Forelimb muscle (tissue), 1 donor: ENCODE data around the gene OR13C5. TPM values are rescaled to one million over a fixed set of nuclear protein-coding genes. Genes with fewer than 3 reads are reported as not detected.
"Not testable (repeated sequence)": the region's sequence is repeated elsewhere in the genome, so short reads cannot be mapped to it uniquely, and the experiment has no call there.

Experiments used
- DNase-seq: peaks from one replicate; pipeline ENCODE4 v3.0.0-alpha.2; 2013; ENCODE audit warnings: low read depth
- polyA plus RNA-seq: library from polyadenylated mRNA; unstranded; fragments of 120-200 nt; gene quantifications from one replicate; pipeline ENCODE4 v1.2.1, GENCODE V29; 2013; ENCODE audit not compliant: insufficient read length

Gene OR13C5, protein sequence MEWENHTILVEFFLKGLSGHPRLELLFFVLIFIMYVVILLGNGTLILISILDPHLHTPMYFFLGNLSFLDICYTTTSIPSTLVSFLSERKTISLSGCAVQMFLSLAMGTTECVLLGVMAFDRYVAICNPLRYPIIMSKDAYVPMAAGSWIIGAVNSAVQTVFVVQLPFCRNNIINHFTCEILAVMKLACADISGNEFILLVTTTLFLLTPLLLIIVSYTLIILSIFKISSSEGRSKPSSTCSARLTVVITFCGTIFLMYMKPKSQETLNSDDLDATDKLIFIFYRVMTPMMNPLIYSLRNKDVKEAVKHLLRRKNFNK
- polyA plus RNA-seq, result not detected

DNA sequence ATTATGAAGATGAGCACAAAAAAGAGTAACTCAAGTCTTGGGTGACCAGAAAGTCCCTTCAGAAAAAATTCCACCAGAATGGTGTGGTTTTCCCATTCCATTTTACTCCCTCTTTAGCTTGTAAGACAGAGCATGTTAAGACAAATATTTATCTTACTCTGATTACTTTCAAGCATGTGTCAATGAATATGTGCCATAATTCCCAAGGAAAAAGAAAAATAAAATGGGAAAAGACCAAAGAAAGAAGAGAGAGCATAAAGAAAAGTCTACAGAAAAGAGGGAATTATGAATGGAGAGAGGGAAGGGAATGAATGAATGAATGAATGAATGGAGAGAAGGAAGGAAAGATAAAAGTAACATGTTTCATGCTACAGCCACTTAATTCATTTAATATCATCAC, at the start of gene OR13C5:
TSS of gene OR13C5 (minus strand) at position 101 of the 400 bp plus-strand sequence. CDS start at position 101, 0 bp downstream.
- DNase-seq, result not testable (repeated sequence)

DNA sequence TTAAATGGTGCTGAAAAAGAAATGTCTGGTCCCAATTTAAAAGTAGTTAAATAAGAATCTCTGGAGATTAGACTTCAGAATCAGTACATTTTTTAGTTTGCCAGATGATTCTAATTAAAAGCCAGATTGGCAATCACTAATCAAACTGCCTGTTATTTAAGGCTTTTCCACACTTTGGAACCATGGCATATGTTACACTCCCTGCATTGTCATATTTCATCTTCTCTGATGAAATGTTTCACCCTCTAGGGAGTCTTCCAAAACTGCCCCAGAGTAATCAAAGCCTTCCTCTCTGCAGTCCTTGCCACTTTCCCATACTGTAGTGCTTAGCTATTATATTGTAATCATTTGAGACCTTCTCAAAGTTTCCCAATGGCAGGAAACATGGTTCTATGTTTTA, 36.2 kb upstream of the OR13C5 start:
- no peak for DNase-seq

DNA sequence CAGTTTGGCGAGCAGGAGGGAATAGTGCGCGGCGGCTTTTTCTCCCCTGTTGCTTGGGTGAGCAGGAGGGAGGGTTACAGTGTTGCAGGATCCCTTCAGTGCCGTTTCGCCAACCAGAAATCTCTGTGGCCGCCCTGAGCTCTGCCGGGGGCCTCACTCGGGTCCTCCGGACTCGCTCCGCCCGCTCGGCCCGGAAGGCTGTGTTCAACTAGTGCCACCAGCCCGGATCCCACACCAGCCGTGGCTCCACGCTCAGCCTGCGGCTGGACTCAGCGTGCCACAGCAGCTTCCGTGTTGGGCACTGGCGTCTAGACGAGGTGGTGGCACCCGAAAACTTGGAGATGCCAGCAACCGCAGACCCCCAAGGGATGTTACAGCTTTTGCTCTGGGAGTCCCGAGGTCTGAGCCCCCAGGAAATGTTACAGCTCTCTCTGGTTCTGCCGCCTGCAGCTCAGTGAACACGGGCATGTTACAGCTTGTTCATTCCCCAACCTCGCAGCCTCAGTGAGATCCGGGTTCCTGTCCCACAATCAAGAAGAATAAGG, 34.8 kb upstream of the OR13C5 start:
- DNase-seq, result no peak

DNA sequence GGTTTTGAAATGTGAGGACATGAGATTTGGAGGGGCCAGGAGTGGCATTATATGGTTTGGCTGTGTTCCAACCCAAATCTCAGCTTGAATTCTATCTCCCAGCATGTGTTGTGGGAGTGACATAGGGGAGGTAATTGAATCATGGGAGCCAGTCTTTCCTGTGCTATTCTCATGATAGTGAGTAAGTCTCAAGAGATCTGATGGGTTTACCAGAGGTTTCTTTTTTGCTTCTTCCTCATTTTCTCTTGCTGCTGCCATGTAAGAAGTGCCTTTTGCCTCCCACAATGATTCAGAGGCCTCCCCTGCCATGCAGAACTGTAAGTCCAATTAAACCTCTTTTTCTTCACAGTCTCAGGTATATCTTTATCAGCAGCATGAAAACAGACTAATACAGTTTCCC, 26.8 kb upstream of the OR13C5 start:
- not testable (repeated sequence) for DNase-seq

DNA sequence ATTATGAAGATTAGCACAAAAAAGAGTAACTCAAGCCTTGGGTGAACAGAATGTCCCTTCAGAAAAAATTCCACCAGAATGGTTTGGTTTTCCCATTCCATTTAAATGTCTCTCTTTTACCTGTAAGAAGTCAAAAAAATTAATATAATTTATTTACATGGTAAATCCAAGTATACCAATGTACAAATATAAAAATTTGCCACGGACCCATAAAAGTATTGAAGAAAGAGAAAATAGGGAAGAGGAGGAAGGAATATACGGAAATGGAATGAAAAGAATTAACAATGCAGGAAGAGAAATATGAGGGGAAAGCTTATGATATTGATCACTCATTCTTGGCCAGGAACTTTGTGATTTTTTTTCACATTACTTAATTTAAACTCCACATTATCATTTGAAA, 18.9 kb upstream of the OR13C5 start, which contains the start of gene OR13C9:
TSS of gene OR13C9 (minus strand) at position 101 of the 400 bp plus-strand sequence. CDS start at position 101, 0 bp downstream.
- no peak for DNase-seq

DNA sequence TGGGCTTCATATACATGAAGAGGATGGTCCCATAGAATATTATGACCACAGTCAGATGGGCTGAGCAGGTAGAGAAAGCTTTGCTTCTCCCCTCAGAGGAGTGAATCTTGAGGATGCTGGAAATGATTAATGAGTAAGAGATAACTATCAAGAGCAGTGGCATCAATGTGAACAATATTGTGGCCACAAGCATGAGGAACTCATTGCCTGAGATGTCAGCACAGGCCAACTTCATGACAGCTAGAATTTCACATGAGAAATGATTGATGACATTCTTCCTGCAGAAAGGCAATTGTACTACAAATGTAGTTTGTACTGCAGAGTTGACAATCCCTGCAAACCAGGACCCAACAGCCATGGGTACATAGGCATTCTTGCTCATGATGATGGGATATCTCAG, 18.2 kb upstream of the OR13C5 start:
- no peak for DNase-seq

DNA sequence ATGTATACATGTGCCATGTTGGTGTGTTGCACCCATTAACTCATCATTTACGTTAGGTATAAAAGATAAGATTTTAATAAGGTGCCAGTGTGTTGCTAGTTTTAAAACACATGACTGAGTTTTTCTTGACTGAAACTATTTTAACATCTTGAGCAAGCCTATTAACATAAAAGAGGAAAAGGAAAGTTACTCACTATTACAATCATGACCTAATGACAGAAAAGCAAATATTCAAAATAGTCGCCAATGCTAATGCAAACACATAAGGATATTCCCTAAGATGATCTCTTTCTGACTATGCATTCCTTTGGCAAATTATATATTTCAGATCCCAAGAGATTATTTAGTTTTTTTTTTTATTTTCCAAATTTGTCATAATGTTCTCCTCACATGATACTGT, 12.0 kb upstream of the OR13C5 start:
- no peak for DNase-seq

DNA sequence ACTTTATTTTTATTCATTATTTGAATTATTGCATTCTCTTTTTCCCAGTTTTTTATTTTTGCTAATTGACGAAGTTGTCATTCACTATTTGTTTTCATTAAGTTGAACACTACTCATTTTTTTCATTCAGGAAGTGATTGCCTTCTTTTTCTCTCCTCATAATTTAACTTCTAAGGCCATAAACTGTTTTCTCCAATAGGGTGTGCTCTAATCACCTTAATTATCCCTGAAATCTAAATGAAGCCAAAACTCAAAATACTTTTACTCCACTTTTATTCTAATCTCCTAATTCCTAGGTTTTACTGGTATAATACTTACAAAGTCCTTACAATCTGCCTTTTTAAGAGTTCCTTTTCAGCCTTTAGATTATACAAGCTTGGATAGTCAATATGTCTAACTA, 9.1 kb upstream of the OR13C5 start:
- DNase-seq, result no peak

DNA sequence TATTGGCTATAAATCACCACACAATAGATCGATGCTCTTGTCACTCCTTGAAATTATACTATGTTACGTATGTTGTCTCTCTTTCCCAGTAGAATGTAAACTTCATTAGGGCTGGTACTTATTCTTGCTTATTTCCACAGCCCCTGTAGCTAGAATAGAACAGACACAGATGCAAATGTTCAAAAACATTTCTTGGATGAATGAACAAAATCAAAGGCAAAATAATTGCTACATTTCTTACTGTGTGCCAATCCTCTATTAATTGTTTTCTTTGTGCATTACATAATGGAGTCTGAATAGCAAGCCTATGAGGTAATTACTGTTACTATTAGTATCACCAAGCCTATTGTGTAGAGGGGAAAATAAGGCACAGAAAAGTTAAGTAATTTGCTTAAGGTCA, 6.9 kb upstream of the OR13C5 start:
- DNase-seq, result no peak

DNA sequence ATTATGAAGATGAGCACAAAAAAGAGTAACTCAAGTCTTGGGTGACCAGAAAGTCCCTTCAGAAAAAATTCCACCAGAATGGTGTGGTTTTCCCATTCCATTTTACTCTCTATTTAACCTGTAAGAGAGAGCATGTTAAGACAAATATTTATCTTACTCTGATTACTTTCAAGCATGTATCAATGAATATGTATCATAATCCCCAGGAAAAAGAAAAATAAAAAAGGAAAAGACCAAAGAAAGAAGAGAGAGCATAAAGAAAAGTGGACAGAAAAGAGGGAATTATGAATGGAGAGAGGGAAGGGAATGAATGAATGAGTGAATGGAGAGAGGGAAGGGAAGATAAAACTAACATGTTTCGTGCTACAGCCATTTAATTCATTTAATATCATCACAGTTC, 6.3 kb upstream of the OR13C5 start, which contains the start of gene OR13C2:
TSS of gene OR13C2 (minus strand) at position 101 of the 400 bp plus-strand sequence. CDS start at position 101, 0 bp downstream.
- not testable (repeated sequence) for DNase-seq

DNA sequence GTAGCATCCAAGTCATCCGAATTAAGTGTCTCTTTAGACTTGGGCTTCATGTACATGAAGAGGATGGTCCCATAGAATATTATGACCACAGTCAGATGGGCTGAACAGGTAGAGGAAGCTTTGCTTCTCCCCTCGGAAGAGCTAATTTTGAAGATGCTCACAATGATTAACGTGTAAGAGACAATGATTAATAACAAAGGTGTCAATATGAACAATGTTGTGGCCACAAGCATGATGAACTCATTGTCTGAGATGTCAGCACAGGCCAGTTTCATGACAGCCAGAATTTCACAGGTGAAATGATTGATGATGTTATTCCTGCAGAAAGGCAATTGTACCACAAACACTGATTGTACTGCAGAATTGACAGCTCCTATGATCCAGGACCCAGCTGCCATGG, 5.6 kb upstream of the OR13C5 start:
- DNase-seq, result no peak

DNA sequence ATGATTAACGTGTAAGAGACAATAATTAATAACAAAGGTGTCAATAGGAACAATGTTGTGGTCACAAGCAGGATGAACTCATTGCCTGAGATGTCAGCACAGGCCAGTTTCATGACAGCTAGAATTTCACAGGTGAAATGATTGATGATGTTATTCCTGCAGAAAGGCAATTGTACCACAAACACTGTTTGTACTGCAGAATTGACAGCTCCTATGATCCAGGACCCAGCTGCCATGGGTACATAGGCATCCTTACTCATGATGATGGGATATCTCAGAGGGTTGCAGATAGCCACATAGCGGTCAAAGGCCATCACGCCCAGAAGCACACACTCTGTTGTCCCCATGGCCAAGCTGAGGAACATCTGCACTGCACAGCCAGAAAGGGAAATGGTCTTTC, 464 bp downstream of the OR13C5 start:
- DNase-seq, result not testable (repeated sequence)

DNA sequence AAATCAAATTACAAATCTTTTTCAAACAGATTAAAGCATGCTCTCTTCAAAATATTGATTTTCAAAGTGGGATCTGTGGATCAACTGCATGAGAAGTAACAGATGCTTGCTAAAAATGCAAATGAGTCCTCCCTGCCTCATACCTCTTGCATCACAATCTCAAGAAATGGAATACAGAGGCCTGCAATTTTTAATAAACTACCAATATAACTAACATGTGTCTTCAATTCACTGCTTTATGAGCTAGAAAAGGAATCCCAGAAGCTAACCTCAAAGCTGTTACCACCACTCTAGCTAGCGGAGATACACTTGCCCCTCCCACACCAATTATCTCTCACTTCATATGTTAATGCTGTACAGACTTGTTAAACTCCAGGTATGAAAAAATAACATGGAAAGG, 9.6 kb downstream of the OR13C5 start:
- DNase-seq, result no peak

DNA sequence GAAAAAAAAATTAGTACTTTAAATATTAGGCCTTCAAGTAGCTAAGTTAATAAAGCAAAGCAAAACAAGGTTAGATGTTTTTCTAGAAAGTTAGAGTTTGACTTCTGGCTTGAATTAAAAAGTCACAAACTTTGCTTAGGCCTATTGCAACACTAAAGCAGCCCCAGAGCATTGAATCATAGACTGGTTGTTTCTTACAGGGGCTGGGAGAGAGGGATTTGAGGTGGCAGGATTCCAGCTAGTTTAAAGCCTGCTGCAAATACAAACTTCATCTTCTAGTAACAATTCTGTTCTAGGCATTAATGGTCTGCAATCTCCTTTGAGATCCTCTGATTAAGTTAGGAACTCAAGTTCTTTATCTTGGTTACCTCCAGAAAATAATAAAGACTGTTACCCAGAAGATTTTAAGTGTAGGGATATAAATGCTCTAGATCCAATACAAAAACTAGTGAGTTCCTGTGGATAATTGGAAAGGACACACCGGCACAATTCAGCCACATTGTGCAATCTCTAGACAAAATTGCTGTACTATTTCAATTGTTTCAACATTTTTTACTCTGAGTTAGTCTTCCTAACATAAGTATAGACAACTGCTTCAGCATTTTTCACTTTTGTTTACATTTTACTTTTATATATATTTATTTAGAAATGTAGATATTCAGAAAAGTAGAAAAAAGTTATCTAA, 12.6 kb downstream of the OR13C5 start:
- peak; percentile 67 for DNase-seq

DNA sequence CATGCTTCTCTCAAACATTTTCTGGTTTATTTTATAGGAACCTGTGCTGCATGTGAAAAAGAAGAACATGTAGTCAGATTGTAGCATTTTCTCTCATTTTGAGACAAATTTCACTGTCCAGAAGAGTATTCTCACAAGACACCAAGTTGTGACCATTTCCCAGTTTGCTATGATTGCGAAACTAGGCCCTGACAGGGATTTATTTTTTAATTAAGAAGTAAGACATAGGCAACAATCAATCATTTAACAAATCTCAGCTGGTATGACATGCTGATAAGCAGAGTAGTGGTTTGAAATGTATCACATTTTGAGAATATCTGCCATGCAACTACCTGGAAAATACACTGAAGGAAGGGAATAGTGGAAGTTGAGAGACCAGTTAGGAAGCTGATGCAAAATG, 18.7 kb downstream of the OR13C5 start:
- no peak for DNase-seq

DNA sequence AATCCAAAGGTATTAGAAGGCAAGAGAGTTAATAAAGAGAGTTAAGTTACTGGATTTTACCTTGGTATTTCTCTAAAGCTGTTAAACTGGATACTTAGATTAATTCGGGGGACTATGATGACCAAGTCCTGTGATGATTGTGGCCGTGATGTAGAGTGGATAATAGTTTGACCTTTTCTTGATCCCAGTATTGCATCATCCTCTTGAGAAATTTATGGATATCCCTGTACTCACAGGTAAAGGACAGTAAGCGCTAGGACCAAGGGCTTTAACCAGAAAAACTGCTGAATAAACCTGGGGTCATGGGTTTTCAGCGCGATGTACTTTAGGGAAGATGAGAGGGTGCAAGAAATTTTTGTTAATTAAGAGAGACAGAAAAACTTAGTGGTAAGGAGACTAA, 21.9 kb downstream of the OR13C5 start:
- no peak for DNase-seq

DNA sequence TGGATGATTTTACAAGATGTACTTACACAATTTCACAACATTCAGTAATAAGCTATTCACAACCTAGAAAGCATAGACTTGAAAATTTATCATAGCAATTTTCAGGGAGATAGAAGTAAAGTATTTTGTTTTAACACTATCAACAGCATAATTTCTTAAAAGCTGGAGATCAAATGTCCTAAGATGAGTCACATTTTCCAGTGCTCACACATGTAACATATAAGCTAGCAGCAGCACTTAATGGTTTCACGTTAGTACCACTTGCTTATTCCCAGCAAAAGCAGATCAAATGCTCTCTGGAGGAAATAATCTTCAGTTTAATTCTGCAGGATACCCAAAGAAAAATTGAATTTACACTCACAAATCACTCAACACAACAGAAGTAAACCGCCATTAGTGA, 23.8 kb downstream of the OR13C5 start:
- no peak for DNase-seq

DNA sequence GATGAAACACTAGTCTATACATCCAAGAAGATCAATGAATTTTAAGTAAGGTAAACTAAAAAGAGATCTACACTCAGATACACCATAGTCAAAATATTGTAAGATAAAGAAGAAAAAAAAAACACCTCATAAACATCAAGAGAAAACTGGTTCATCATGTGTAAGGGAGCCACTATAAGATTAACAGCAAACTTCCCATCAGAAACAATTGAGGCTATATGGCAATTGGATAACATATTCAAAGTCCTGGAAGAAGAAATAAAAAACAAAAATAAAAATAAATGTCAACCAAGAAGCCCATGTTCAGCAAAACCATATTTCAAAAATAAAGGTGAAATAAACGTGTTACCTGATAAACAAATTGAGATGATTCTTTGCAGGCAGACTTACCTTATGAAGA, 26.6 kb downstream of the OR13C5 start:
- no peak for DNase-seq

DNA sequence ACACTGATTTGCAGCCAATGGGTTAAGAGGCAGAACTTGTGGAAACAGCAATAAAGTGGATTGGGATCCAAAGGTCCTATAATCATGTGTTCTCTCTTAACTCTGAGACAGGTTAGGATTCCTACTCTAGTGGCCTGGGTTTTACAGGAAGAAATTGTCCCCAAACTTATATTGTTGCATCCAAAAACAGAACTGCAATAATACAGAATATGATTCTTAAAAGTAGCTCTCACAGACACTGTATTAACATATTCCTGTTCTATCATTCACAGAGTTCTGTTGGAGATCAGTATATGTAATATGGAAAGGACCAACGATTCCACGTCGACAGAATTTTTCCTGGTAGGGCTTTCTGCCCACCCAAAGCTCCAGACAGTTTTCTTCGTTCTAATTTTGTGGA, 30.3 kb downstream of the OR13C5 start, which contains the start of gene OR13C8:
TSS of gene OR13C8 (plus strand) at position 301 of the 400 bp plus-strand sequence. CDS start at position 301, 0 bp downstream.
- DNase-seq, result no peak

DNA sequence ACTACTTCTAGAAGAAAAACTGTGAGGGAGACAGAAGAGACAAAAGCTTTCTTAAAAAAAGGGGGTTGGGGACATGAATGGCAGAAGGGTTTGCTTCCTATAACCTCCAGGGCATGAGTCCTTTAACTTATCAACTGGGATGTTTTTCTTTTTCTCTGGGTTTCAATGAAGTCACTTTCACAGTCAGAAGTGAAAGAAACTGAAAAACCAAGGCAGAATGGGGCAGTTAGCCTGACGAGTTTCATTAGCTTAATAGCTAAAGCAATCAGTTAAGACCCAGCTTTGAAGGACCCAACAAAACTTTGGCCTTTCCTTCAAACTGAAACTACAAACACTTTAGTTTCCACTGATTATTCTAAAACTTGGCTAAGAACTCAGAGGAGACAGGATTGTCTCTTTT, 34.9 kb downstream of the OR13C5 start:
- no peak for DNase-seq

DNA sequence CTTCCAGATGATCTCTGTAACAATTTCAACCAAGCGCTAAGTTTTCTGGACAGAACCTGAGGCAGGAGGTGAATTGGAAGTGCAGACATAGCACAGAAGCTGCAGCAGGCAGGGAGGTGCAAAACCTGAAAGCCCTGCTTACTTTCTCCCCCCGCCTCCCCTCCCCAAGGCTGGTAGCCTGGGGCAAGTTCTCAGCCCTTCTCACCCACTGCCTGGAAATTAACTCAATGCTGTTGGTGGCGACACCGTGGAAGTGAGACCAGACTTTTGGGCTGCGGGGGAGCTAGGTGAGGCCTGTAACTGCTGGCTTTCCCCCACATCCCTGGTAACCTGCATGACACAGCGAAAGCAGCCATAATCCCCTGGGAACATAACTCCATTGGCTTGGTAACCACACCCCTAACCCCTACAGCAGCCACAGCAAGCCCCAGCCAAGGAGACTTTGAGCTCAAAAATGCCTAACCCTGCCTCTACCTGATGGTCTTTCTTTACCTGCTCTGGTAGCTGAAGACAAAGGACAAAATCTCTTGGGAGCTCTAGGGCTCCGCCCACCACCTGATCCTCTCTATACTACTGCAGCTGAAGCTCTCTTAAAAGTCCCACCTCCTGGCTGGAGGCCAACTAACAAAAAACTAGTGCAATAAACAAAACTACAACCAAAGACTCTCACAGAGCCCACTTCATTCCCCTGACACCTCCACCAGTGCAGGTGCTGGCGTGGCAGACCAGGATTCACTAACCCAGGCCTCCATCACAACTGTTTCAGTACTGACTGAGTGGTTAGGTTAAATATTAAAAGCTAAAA, 42.2 kb downstream of the OR13C5 start:
- no peak for DNase-seq

DNA sequence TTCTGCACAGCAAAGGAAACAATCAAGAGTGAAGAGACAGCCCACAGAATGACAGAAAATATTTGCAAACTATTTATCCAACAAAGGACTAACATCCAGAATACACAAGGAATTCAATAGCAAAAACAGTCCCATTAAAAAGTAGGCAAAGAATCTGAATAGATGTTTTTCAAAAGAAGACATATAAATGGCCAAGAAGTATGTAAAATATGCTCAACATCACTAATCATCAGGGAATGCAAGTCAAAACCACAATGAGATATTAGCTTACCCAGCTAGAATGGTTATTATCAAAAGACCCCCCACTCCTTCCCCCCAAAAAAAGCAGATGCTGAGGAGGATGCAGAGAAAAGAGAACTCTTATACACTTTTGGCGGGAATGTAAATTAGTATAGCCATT, 43.7 kb downstream of the OR13C5 start:
- DNase-seq, result no peak
